ENCODE data around the gene GAL3ST2.
A peak's percentile ranks its signal among the peaks of the same experiment; 100 is the strongest.
"Not testable (repeated sequence)": the region's sequence is repeated elsewhere in the genome, so short reads cannot be mapped to it uniquely, and the experiment has no call there.

Gene GAL3ST2

GRCh38 chr2:241796209-241796608 lies 19.6 kb downstream of the GAL3ST2 start:
- no peak for DNase-seq

GRCh38 chr2:241796610-241797138 lies 20.1 kb downstream of the GAL3ST2 start:
- no peak for DNase-seq

DNA sequence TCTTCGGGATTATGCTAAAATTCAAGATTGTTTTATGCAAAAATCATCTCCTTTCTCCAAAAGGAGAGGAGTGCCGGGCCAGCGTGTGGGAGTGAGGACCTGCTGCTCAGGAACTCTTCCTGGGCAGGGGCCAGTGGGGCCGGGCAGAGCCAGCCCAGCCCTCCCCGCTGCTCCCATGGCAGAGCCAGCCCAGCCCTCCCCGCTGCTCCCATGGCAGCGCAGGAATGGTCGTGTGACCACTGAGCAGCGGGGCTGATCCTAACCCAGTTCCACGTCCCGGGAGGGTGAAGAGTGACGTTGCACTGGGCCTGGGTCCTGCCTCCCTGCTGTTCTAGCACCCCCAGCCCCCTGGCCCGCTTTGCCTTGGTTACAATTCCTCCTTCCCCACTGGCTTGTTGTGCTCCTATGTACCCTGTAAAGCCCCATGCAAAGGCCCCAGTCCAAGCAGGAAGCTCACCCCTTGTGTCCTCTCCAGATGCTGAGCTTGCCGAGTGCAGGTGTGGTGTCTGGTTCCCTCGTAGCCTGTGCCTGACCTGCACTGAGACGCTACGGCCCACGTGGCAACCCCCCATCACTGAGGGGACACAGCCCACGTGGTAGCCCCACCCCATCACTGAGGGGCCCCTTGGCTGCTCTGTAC lies 20.9 kb downstream of the GAL3ST2 start:
- no peak for DNase-seq

DNA sequence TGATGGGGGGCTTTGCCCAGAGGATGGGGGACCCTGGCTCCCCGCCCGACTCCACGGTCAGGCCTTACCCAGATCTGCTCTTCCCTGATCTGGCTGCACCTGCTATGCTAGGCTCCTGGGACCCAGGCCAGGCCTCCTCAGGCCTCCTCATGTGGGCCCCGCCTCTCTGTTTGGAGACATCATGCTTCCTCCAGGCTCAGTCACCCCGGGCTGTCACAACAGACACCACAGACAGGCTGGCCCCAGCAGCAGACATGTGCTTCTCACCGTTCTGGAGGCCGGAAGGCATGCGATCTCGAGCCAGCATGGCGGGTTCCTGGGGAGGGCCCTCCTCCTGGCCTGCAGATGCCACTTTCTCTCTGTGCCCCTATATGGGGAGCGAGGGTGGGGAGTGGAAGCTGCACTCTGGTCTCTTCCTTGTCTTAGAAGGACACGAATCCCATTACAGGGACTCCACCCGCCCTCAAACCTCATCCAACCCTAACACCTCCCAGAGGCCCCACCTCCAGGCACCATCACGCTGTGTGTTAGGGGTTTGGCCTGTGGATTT lies 21.5 kb downstream of the GAL3ST2 start:
- DNase-seq: no peak

DNA sequence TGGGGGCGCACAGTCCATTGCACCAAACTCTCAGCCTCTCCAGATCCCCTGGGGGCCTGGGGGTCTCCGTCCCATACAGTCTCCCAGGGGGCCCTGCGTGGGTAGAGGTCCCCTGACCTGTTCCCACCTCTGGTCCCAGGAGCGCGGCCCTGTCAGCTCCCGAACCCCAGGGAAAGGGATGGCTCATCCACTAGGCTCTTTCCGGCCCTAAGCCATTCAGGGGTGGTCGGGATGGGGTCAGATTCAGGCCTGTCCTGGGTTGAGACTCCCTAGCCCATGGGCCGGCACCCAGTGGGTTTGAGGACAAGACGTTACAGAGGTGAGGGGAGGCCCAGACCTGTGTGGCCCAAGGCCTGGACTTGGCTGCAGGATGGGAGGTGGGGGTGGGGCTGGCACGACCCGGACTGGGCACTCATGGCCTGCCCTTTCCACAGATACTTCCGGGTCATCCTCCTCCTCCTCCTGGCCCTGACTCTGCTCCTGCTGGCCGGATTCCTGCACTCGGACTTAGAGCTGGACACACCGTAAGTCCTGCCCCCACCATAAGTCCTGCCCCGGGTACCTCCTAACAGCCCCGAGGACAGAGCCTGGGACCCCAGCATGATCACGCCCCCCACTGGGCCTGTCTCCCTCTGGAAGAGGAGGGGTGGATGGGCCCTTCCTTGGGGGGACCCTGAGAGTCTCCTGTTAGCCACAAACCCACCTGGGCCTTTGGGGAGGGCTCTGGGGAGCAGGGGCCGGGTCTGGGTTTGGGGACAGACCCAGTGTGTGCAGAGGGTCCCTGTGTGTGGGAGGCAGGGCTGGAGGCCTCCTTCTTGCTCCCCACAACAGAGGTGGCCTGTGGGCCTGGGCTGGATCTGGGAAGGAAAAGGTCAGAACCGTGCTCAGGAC lies 22.3 kb downstream of the GAL3ST2 start:
- no peak for DNase-seq

DNA sequence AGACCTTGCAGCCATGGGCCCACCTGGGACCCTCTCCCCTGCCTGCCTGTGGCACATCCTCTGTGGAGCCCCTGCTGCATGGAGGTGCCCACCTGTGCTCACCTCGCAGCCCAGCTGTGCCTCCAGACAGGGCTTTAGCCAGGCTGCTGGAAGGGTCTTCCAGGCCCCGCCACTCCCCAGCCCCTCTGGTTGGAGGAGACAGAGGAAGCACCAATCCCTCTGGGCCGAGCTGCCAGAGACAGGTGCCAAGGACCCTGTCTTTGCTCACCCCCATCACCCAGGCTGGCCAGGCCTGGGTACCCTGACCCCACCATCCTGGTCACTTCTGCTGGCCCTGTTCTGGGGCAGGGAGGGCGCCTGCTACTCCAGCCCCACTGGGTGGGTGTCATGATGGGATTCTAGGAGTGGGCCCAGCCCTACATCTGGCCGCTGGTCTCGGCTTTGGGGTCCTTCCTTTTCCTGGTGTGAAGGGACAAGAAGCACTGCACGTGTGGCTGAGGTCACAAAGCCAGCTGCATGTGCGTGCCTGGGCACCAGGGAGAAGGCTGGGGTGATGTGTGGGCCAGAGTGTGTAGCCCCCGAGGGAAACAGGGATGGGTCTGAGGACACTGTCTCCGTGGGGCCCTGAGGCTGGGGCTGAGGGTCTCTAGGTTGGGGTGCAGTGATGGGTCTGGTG lies 23.0 kb downstream of the GAL3ST2 start:
- no peak for DNase-seq

GRCh38 chr2:241800198-241800903 lies 23.7 kb downstream of the GAL3ST2 start:
- DNase-seq: not testable (repeated sequence)

DNA sequence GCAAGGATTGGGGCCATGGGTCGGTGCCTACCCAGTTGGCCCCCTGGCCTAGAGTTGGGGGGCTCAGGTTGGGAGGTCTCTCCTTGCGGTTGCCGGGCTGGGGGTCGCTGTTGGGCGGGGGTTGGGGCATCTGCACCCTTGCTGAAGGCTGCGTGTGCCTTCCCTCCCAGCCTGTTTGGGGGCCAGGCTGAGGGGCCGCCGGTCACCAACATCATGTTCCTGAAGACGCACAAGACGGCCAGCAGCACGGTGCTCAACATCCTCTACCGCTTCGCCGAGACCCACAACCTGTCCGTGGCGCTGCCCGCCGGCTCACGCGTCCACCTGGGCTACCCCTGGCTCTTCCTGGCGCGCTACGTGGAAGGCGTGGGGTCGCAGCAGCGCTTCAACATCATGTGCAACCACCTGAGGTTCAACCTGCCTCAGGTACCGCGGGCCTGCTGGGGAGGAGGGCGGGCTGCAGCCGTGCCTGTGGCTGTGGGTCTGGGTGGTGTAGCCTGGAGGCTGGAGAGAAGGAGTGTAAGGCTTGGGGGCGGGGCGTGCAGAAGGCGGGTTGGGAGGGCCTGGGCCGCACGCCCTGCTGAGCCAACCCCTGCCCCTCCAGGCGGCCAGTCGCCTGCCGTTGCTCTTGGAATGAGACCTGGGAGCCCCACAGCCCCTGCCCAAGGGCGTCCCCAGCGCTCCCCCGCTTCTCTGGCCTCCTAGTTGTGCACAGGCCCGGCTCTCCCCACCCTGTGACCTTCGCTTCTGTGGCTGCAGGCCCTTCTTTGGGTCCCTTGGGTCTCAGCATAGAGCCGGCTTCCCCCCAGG lies 25.2 kb downstream of the GAL3ST2 start:
- no peak for DNase-seq

DNA sequence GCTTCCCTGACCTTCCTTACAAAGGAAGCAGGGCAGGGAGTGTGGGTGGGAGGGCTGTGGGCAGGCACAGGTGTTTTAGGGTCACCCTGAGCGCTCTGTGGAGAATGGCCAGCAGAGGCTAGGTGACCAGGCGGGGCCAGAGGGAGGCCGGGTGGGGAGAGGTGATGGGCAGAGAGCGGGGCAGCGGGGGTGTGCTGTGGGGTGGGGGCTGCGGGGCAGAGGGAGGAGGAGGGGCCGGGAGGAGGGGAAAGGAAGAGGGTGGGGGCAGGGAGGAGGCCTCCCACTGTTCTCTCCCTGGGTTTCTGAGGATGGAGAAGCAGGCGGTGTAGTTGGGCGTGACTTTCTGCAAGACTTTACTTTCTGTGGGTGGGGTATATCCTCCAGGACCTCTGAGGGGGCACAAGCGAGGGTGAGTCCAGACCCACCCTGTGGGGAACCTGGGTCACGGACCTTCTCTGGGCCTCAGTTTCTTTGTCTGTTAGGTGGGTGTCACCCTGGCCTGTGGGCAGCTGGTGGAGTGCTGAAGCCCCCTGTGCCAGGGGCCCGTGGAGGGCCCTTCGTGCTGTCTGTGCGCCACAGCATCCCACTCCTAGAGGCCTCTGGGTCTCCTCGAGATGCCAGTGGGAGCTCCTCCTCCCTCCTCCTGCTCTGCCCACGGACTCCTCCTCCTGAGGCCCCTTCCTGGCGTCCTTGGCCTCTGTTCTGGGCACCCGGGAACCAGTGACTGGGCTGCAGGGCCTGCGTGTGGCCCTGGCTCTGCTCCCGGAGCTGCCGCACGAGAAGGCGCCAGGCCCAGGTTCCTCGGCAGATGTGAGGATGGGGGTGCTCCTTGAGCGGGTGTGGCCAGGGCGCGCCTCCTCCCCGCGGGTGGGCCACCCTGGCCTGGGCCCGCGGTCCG lies 26.0 kb downstream of the GAL3ST2 start:
- no peak for DNase-seq

DNA sequence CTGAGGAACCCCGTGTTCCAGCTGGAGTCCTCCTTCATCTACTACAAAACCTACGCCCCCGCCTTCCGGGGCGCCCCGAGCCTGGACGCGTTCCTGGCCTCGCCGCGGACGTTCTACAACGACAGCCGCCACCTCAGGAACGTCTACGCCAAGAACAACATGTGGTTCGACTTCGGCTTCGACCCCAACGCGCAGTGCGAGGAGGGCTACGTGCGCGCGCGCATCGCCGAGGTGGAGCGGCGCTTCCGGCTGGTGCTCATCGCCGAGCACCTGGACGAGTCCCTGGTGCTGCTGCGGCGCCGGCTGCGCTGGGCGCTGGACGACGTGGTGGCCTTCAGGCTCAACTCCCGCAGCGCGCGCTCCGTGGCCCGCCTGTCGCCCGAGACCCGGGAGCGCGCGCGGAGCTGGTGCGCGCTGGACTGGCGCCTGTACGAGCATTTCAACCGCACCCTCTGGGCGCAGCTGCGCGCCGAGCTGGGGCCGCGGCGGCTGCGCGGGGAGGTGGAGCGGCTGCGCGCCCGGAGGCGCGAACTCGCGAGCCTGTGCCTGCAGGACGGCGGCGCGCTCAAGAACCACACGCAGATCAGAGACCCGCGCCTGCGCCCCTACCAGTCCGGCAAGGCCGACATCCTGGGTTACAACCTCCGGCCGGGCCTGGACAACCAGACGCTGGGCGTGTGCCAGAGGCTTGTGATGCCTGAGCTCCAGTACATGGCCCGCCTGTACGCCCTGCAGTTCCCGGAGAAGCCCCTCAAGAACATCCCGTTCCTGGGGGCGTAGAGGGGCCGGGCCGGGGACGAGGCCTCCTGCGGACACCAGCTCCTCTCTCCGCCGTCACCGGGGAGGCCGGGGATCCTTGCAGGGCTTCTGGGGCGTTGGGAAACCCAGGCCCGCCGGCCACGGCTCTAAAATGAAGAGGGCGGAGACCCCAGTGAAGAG lies 27.0 kb downstream of the GAL3ST2 start:
- peak; percentile 34 for DNase-seq

GRCh38 chr2:241804326-241805229 lies 28.0 kb downstream of the GAL3ST2 start:
- peak; percentile 52 for DNase-seq

- DNase-seq: not testable (repeated sequence)
Measured at GRCh38 chr2:241806217-241806616, 29.6 kb downstream of the GAL3ST2 start.

GRCh38 chr2:241808051-241808720 lies 31.6 kb downstream of the GAL3ST2 start:
- no peak for DNase-seq

GRCh38 chr2:241808721-241809382 lies 32.2 kb downstream of the GAL3ST2 start, which contains the start of gene NEU4:
Gene NEU4, plus strand, starts transcription at chr2:241809193. Its CDS starts 5,292 bp downstream, at chr2:241814485.
- DNase-seq: no peak

- DNase-seq: no peak
Measured at GRCh38 chr2:241809383-241810306, 33.0 kb downstream of the GAL3ST2 start.
